ENCODE measurements around the gene PPP1R12B.
"Not testable (repeated sequence)": the region's sequence is repeated elsewhere in the genome, so short reads cannot be mapped to it uniquely, and the experiment has no call there.

The PPP1R12B gene

DNA sequence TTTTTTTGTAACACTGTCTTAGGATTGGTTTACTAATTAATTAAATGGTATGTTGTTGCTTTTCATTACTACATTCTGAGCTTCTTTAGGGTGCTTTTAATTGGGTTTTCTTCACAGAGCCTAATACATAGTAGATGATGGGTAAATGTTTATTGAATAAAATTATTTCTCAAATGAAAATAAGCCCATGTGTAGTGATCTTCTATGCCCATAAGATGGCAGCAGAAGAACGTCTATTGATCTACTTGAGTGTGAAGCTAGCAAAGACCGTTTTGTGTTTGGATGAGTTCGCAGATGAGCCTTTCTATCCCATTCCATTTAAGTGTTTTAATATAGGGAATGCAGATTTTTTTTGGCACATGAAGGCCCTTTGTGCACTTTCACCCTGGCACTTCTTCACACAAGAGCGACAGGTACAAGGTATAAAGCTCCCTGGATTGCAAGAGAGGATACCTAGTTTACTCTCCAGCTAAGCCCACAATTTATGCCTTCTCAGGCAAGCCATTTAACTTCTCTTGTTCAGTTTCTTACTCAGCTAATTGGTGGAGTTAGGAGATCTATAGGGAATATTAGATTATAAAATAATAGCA is 115.7 kb downstream of the PPP1R12B start:
- H3K9me3 ChIP-seq (ENCODE audit: control insufficient read depth, insufficient read depth, low read length); H3K4me3 ChIP-seq (ENCODE audit: low read depth, low read length); H3K36me3 ChIP-seq (ENCODE audit: control insufficient read depth, insufficient read depth, low read length); H3K27me3 ChIP-seq (ENCODE audit: control insufficient read depth, insufficient read depth, low read length); H3K9ac ChIP-seq (ENCODE audit: low read depth, low read length): not testable (repeated sequence)
- peaks cover 12% of the 10 kb centered on the region for H3K4me1 ChIP-seq (ENCODE audit: control insufficient read depth, insufficient read depth, low read length)

DNA sequence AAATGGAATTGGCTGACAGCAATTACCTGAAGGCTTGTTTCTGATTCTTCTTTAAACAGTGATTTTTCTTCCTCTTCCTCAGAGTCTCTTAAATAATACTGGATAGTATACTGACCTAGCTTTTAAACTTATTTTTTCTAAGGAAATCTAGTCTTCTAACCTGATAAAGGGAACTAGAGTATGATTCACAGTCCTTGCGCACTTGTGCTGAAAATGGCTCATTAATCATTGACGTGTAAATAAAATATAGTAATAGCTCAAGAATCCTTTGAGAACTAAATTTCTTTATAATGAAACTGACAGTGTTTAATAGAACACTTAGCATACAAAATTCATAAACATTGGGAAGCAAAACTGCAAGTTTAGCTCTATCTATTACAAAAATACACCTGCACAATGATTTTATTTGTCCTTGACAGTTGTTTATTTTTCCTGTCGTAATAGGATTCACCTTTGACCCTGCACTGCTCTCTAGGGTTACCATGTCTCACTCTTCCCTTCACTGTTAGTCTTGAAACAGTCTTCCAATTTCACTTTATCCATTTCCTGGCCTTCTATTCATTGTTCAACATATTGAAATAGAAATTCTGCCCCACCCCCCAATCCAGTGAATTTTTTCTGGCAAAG is 117.3 kb downstream of the PPP1R12B start:
- H3K9me3 ChIP-seq (ENCODE audit: control insufficient read depth, insufficient read depth, low read length); H3K36me3 ChIP-seq (ENCODE audit: control insufficient read depth, insufficient read depth, low read length); H3K9ac ChIP-seq (ENCODE audit: low read depth, low read length); H3K27me3 ChIP-seq (ENCODE audit: control insufficient read depth, insufficient read depth, low read length); H3K4me3 ChIP-seq (ENCODE audit: low read depth, low read length): not testable (repeated sequence)
- H3K4me1 ChIP-seq (ENCODE audit: control insufficient read depth, insufficient read depth, low read length), result peaks cover 12% of the 10 kb centered on the region

DNA sequence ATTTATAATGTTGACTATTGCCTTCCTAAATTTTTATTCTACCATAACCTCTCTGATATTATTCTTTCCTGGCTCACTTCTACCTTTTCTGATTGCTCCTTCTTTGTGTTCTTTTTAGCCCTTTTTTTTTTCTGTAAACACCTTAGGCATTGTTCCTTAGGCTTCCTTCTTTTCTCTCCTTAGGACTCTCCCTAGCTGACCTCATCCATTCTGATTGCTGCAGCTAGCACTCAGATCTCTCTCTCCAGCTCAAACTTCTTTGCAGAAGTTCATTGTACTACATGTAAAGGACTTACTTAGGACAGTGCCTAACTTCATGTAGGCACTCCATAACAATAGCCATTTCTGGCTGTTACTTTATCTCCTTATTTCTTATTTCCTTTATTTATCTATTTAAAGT is 117.8 kb downstream of the PPP1R12B start:
- H3K4me1 ChIP-seq (ENCODE audit: control insufficient read depth, insufficient read depth, low read length), result peaks cover 12% of the 10 kb centered on the region
- H3K27me3 ChIP-seq (ENCODE audit: control insufficient read depth, insufficient read depth, low read length); H3K36me3 ChIP-seq (ENCODE audit: control insufficient read depth, insufficient read depth, low read length); H3K4me3 ChIP-seq (ENCODE audit: low read depth, low read length); H3K9me3 ChIP-seq (ENCODE audit: control insufficient read depth, insufficient read depth, low read length); H3K9ac ChIP-seq (ENCODE audit: low read depth, low read length): not testable (repeated sequence)

DNA sequence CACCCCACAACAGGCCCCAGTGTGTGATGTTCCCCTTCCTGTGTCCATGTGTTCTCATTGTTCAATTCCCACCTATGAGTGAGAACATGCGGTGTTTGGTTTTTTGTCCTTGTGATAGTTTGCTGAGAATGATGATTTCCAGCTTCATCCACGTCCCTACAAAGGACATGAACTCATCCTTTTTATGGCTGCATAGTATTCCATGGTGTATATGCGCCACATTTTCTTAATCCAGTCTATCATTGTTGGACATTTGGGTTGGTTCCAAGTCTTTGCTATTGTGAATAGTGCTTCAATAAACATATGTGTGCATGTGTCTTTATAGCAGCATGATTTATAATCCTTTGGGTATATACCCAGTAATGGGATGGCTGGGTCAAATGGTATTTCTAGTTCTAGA is 118.9 kb downstream of the PPP1R12B start:
- not testable (repeated sequence) for H3K9me3 ChIP-seq (ENCODE audit: control insufficient read depth, insufficient read depth, low read length); H3K9ac ChIP-seq (ENCODE audit: low read depth, low read length); H3K27me3 ChIP-seq (ENCODE audit: control insufficient read depth, insufficient read depth, low read length); H3K4me1 ChIP-seq (ENCODE audit: control insufficient read depth, insufficient read depth, low read length); H3K4me3 ChIP-seq (ENCODE audit: low read depth, low read length); H3K36me3 ChIP-seq (ENCODE audit: control insufficient read depth, insufficient read depth, low read length)

DNA sequence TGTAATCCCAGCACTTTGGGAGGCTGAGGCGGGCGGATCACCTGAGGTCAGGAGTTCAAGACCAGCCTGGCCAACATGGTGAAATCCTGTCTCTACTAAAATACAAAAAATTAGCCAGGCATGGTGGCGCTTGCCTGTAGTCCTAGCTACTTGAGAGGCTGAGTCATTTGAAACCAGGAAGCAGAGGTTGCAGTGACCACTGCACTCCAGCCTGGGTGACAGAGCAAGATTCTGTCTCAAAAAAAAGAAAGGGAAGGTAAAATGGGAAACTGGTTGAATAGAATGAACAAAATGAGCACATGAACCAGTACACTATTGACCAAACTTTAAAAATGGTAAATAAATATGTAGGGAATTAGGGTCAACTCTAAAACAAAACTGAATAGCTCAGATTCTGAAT is 120.2 kb downstream of the PPP1R12B start:
- H3K9ac ChIP-seq (ENCODE audit: low read depth, low read length); H3K4me3 ChIP-seq (ENCODE audit: low read depth, low read length); H3K9me3 ChIP-seq (ENCODE audit: control insufficient read depth, insufficient read depth, low read length): not testable (repeated sequence)

DNA sequence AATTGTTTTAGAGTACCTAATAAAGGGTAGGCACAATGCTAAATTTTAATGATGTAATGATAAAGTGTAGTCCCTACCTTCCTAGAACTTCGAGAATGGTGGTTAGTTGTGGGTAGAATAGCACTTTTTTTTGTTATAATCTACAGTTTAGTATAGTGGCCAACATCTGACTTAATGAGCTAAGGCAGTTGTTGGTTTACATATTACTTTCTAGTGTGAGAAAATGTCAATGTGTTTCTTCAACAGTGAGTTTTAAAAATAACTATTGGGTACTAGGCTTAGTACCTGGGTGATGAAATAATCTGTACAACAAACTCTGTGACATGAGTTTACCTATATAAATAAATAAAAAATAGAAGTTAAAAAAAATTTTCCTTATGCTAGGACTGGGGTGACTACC is 120.6 kb downstream of the PPP1R12B start:
- not testable (repeated sequence) for H3K9me3 ChIP-seq (ENCODE audit: control insufficient read depth, insufficient read depth, low read length); H3K4me1 ChIP-seq (ENCODE audit: control insufficient read depth, insufficient read depth, low read length); H3K27me3 ChIP-seq (ENCODE audit: control insufficient read depth, insufficient read depth, low read length); H3K36me3 ChIP-seq (ENCODE audit: control insufficient read depth, insufficient read depth, low read length); H3K9ac ChIP-seq (ENCODE audit: low read depth, low read length); H3K4me3 ChIP-seq (ENCODE audit: low read depth, low read length)

More for the DNA sequence above, 120.2 kb downstream of the PPP1R12B start:
- H3K27me3 ChIP-seq (ENCODE audit: control insufficient read depth, insufficient read depth, low read length); H3K36me3 ChIP-seq (ENCODE audit: control insufficient read depth, insufficient read depth, low read length); H3K4me1 ChIP-seq (ENCODE audit: control insufficient read depth, insufficient read depth, low read length): not testable (repeated sequence)

DNA sequence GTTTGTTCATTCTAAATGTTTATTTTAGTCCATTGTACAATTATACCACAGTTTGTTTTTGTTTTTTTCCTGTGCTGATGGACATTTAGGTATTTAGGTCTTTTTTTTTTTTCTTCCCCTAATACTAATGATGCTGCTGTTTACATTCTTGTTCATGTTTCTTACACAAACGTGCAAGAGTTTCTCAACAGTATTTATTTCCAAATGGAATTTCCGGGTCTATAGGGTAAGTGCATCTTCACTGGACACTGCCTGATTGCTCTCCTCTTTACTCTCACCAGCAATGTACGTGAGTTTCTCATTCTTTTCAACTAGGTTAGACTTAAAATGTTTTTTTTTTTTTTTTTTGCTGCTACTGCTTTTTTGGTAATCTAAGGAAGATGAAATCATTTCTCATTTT is 122.7 kb downstream of the PPP1R12B start:
- Histone ChIP-seq H3K9me3 (ENCODE audit: control insufficient read depth, insufficient read depth, low read length) (no peaks in the 10 kb centered on the region), H3K27me3 (ENCODE audit: control insufficient read depth, insufficient read depth, low read length) (no peaks in the 10 kb centered on the region)

DNA sequence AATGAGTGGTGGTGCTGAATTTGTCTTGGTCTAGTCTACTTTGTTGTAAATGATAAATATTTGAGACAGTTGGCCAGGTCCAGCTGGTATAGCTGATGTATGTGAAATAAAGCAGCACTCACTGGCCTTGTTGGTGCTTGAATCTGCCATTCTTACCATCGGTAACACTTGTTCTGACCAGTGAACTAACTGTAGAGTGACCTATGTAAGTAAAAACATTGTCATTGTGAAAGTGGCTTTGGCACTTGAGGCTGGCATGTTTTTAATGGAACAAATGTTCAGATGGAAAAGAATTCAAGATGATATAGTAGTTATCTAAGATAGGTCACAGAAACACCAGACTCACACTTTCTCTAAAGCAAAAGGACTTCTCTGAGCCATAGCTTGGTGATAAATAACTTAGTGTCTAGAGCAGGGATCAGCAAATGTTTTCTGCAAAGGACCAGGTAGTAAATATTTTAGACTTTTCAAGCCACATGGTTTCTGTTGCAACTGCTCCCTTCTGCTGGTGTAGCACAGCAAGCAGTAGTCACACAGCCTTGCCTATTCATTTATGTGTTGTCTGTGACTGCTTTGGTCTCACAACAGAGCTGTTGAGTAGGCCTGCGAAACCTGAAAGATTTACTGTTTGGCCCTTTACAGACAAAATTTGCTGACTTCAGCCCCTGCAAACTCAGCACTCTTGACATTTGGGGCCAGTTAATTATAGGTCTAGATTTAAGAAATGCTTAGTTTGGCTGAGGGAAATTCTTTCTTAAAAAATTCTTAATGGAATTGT is 124.0 kb downstream of the PPP1R12B start:
- not testable (repeated sequence) for H3K27me3 ChIP-seq (ENCODE audit: control insufficient read depth, insufficient read depth, low read length); H3K9me3 ChIP-seq (ENCODE audit: control insufficient read depth, insufficient read depth, low read length)

More for the DNA sequence above, 122.7 kb downstream of the PPP1R12B start:
- H3K9ac ChIP-seq (ENCODE audit: low read depth, low read length), result no peak overlapping the region
- H3K36me3 ChIP-seq (ENCODE audit: control insufficient read depth, insufficient read depth, low read length), result no peaks in the 10 kb centered on the region
- H3K4me3 ChIP-seq (ENCODE audit: low read depth, low read length), result no peak overlapping the region
- peaks cover 6% of the 10 kb centered on the region for H3K4me1 ChIP-seq (ENCODE audit: control insufficient read depth, insufficient read depth, low read length)

DNA sequence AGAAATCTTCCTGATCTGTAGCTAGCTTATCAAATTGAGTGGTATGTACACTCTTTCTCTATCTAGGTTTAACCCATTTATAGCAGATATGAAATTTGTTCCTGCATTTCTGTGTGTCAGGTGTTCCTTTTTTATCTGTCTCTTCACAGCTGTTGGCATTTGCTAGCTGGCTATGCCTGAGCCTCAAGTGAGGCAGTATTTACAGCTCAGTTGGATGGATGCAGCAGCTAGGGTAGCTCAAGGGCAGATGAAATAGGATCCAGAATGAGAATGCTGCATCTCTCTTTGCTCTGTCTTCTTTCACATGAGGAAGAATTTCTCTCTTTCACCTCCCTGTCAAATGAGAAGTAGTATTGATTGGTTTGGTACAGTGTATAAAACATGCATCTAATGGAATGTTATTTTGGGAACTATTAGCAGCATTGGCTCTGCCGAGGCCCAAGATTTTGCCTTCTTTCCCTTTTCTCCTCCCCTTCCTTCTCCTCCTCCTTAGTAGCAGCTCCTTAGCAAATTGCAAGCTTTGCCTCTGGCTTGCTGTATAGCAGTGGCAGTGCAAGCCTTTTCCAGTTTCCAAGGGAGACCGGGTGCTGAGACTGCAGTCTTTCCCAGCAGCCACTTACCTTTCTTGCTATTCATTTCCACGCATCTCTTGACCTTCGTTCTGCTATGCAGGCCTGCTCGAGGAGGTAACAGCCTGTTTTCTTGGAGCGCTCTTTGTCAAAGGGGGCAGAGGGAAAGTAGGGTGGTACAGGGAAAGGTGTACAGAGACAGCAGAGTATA is 125.0 kb downstream of the PPP1R12B start:
- not testable (repeated sequence) for H3K36me3 ChIP-seq (ENCODE audit: control insufficient read depth, insufficient read depth, low read length); H3K9me3 ChIP-seq (ENCODE audit: control insufficient read depth, insufficient read depth, low read length); H3K4me3 ChIP-seq (ENCODE audit: low read depth, low read length); H3K27me3 ChIP-seq (ENCODE audit: control insufficient read depth, insufficient read depth, low read length); H3K4me1 ChIP-seq (ENCODE audit: control insufficient read depth, insufficient read depth, low read length); H3K9ac ChIP-seq (ENCODE audit: low read depth, low read length)

More for the DNA sequence above, 124.0 kb downstream of the PPP1R12B start:
- H3K36me3 ChIP-seq (ENCODE audit: control insufficient read depth, insufficient read depth, low read length); H3K4me1 ChIP-seq (ENCODE audit: control insufficient read depth, insufficient read depth, low read length); H3K9ac ChIP-seq (ENCODE audit: low read depth, low read length); H3K4me3 ChIP-seq (ENCODE audit: low read depth, low read length): not testable (repeated sequence)

DNA sequence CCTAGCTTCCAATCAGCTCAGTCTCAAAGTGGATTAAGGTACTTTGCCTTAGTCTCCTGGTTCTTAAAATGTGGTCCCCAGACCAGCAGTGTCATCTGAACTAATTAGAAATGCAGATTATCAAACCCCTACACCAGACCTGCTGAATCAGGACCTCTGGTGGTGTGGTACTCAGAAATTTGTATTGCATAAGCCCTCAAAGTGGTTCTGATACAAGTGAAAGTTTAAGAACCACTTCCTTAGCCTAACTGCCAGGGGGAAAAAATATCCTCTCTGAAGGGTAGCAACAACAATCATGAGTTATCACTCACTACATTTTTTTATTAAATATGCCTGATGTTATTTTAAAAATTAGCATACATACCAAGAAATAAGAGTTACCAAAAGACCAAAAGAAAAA is 131.2 kb downstream of the PPP1R12B start:
- H3K4me1 ChIP-seq (ENCODE audit: control insufficient read depth, insufficient read depth, low read length), result peaks cover 28% of the 10 kb centered on the region
- H3K36me3 ChIP-seq (ENCODE audit: control insufficient read depth, insufficient read depth, low read length); H3K9me3 ChIP-seq (ENCODE audit: control insufficient read depth, insufficient read depth, low read length); H3K9ac ChIP-seq (ENCODE audit: low read depth, low read length); H3K4me3 ChIP-seq (ENCODE audit: low read depth, low read length); H3K27me3 ChIP-seq (ENCODE audit: control insufficient read depth, insufficient read depth, low read length): not testable (repeated sequence)

DNA sequence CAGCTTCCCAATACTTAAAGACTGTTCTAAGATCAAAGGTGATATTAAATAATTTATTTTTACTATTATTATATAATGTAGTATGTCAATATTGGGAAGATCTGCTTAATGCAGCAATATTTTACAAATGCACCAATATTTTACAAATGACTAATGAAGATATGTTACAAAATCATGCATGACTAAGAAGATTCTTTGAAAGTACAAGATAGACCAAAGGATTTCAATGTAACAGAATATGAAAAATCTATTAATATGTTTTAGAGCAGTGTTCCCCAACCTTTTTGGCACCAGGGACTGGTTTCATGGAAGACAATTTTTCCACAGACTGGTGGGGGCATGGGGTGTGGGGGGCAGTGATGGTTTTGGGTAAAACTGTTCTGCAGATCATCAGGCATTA is 132.1 kb downstream of the PPP1R12B start:
- H3K4me3 ChIP-seq (ENCODE audit: low read depth, low read length); H3K36me3 ChIP-seq (ENCODE audit: control insufficient read depth, insufficient read depth, low read length); H3K9ac ChIP-seq (ENCODE audit: low read depth, low read length); H3K9me3 ChIP-seq (ENCODE audit: control insufficient read depth, insufficient read depth, low read length); H3K27me3 ChIP-seq (ENCODE audit: control insufficient read depth, insufficient read depth, low read length): not testable (repeated sequence)
- H3K4me1 ChIP-seq (ENCODE audit: control insufficient read depth, insufficient read depth, low read length), result peaks cover 26% of the 10 kb centered on the region
